Measurements from ENCODE around the gene ADORA2B. TPM values are rescaled to one million over a fixed set of nuclear protein-coding genes. Genes with fewer than 3 reads are reported as not detected.

Gene ADORA2B
- total RNA-seq, 1 donor from 2014 or later = 4.0 TPM

GRCh38 chr17:15981646-15982580 lies 37.0 kb downstream of the ADORA2B start:
- no peak overlapping the region for H3K9ac ChIP-seq (ENCODE audit: low read length)
- Mint-ChIP-seq H3K27me3 (ENCODE audit: low read depth, unreplicated experiment) (no peaks in the 10 kb centered on the region), H3K27ac (ENCODE audit: unreplicated experiment) (no peak overlapping the region), H3K4me1 (ENCODE audit: low read depth, unreplicated experiment) (peaks cover 12% of the 10 kb centered on the region), H3K4me3 (ENCODE audit: unreplicated experiment) (no peak overlapping the region), H3K36me3 (ENCODE audit: low read depth, unreplicated experiment) (peaks cover 33% of the 10 kb centered on the region), H3K9me3 (ENCODE audit: unreplicated experiment) (no peaks in the 10 kb centered on the region)
- peaks cover 13% of the 10 kb centered on the region for H3K4me1 ChIP-seq (ENCODE audit: insufficient read depth, low read length)
- no peak for TF ChIP-seq EZH2 (IDR thresholded peaks at IDR 0.05; ENCODE audit: insufficient read depth, low read length)
- TF ChIP-seq, protein P1, sequence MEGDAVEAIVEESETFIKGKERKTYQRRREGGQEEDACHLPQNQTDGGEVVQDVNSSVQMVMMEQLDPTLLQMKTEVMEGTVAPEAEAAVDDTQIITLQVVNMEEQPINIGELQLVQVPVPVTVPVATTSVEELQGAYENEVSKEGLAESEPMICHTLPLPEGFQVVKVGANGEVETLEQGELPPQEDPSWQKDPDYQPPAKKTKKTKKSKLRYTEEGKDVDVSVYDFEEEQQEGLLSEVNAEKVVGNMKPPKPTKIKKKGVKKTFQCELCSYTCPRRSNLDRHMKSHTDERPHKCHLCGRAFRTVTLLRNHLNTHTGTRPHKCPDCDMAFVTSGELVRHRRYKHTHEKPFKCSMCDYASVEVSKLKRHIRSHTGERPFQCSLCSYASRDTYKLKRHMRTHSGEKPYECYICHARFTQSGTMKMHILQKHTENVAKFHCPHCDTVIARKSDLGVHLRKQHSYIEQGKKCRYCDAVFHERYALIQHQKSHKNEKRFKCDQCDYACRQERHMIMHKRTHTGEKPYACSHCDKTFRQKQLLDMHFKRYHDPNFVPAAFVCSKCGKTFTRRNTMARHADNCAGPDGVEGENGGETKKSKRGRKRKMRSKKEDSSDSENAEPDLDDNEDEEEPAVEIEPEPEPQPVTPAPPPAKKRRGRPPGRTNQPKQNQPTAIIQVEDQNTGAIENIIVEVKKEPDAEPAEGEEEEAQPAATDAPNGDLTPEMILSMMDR (IDR thresholded peaks at IDR 0.05; ENCODE audit: insufficient read depth, low read depth, low read length) = no peak
- peak overlapping the region; percentile 1 for H3K4me2 ChIP-seq (ENCODE audit: low read length)
- H3K79me2 ChIP-seq (ENCODE audit: insufficient read depth, low read length) = no peaks in the 10 kb centered on the region
- no peaks in the 10 kb centered on the region for H4K20me1 ChIP-seq (ENCODE audit: insufficient read depth, low read length)
- DNase-seq (ENCODE audit: low read depth) (peak; percentile 62), FAIRE-seq (peak; percentile 45)
- no peak overlapping the region for H2AFZ ChIP-seq (ENCODE audit: low read depth, low read length)
- H3K27me3 ChIP-seq (ENCODE audit: insufficient read depth, low read length) = no peaks in the 10 kb centered on the region
- no peaks in the 10 kb centered on the region for H3K9me3 ChIP-seq (ENCODE audit: insufficient read depth, low read depth, low read length)
- no peak overlapping the region for H3K4me3 ChIP-seq (ENCODE audit: insufficient read depth, low read depth, low read length)
- H3K36me3 ChIP-seq (ENCODE audit: insufficient read depth, low read length) = peaks cover 20% of the 10 kb centered on the region
- peak overlapping the region; percentile 32 for H3K27ac ChIP-seq (ENCODE audit: low read depth, low read length)

DNA sequence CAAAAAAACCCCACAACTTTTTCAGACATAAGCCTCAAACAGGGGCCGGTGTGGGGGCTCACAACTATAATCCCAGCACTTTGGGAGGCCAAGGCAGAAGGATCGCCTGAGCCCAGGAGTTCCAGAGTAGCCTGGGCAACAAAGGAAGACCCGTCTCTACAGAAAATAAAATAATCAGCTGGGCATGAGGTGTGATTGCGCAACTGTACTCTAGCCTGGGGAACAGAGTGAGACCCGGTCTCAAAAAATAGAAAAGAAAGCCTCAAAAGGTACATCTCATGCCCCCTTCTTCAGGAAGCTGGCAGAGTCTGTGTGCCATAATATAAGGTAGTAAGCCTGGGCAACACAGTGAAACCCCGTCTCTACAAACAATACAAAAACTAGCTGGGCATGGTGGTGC lies 51.4 kb downstream of the ADORA2B start:
- Histone ChIP-seq H2AFZ (ENCODE audit: low read depth, low read length) (no peak overlapping the region), H3K27me3 (ENCODE audit: insufficient read depth, low read length) (no peaks in the 10 kb centered on the region), H4K20me1 (ENCODE audit: insufficient read depth, low read length) (peaks cover 18% of the 10 kb centered on the region), H3K4me1 (ENCODE audit: insufficient read depth, low read length) (peaks cover 15% of the 10 kb centered on the region), H3K36me3 (ENCODE audit: insufficient read depth, low read length) (peaks cover under 1% of the 10 kb centered on the region), H3K4me3 (ENCODE audit: insufficient read depth, low read depth, low read length) (no peak overlapping the region), H3K27ac (ENCODE audit: low read depth, low read length) (no peak overlapping the region), H3K79me2 (ENCODE audit: insufficient read depth, low read length) (peaks cover 28% of the 10 kb centered on the region), H3K4me2 (ENCODE audit: low read length) (no peak overlapping the region), H3K9me3 (ENCODE audit: insufficient read depth, low read depth, low read length) (no peaks in the 10 kb centered on the region), H3K9ac (ENCODE audit: low read length) (no peak overlapping the region)
- FAIRE-seq (no peak), DNase-seq (ENCODE audit: low read depth) (no peak)
- Mint-ChIP-seq H3K4me1 (ENCODE audit: low read depth, unreplicated experiment) (peaks cover 9% of the 10 kb centered on the region), H3K9me3 (ENCODE audit: unreplicated experiment) (no peaks in the 10 kb centered on the region), H3K4me3 (ENCODE audit: unreplicated experiment) (no peak overlapping the region), H3K27me3 (ENCODE audit: low read depth, unreplicated experiment) (no peaks in the 10 kb centered on the region), H3K27ac (ENCODE audit: unreplicated experiment) (no peak overlapping the region), H3K36me3 (ENCODE audit: low read depth, unreplicated experiment) (peaks cover 4% of the 10 kb centered on the region)
- TF ChIP-seq, protein P1 (IDR thresholded peaks at IDR 0.05; ENCODE audit: insufficient read depth, low read depth, low read length) = no peak
- TF ChIP-seq EZH2 (IDR thresholded peaks at IDR 0.05; ENCODE audit: insufficient read depth, low read length) = no peak
